Right cardiac atrium (tissue), 5 donors: ENCODE results near the gene PEAK1. TPM values are rescaled to one million over a fixed set of nuclear protein-coding genes. Genes with fewer than 3 reads are reported as not detected.
"Not testable (repeated sequence)": the region's sequence is repeated elsewhere in the genome, so short reads cannot be mapped to it uniquely, and the experiment has no call there.

Source experiments
- ATAC-seq, 2 donors: fragments of 200-7000 bp; cut with Tn5 transposase; one replicate each; pipeline versions ENCODE4 v1.8.0 to v1.9.1; 2020; ENCODE audit warnings: moderate library complexity in 2 of 2, mild to moderate bottlenecking in 1 of 2
- DNase-seq, 3 donors: peaks; one replicate each; pipeline ENCODE4 v3.0.0-alpha.2; 2020
- H3K27ac ChIP-seq: one replicate; pipeline ENCODE4 v1.5.1; 2013; ENCODE audit warnings: mild to moderate bottlenecking, low read length, control low read depth, moderate library complexity
- H3K27me3 ChIP-seq: one replicate; pipeline ENCODE4 v1.6.1; 2013; ENCODE audit not compliant: control insufficient read depth, insufficient read depth
- H3K4me1 ChIP-seq: one replicate; pipeline ENCODE4 v1.6.1; 2013; ENCODE audit warnings: low read length; ENCODE audit not compliant: control insufficient read depth, insufficient read depth
- H3K4me3 ChIP-seq: one replicate; pipeline ENCODE4 v1.5.1; 2013; ENCODE audit warnings: low read length, control low read depth
- H3K9me3 ChIP-seq: one replicate; pipeline ENCODE4 v1.6.1; 2013; ENCODE audit warnings: low read length; ENCODE audit not compliant: control insufficient read depth
- WGBS: extraction: QIAGEN DNeasy Blood & Tissue Kit; methylation state at CpG from one replicate; pipeline ENCODE4 v1.1.7; 2013; 5-methylcytosine and 5-hydroxymethylcytosine counted together
- intact Hi-C, 4 donors: fragments of 100-400 bp; cut with DNase I; formaldehyde crosslinking; loops; one replicate each; pipeline versions ENCODE4 v1.11.0 to v1.14.0; 2022 to 2023
- polyA plus RNA-seq: library from polyadenylated mRNA; stranded (reverse); fragments of 200-250 nt; gene quantifications from one replicate; pipeline ENCODE4 v1.2.3, GENCODE V29; 2013
- total RNA-seq, 4 donors: library from RNA; stranded (reverse); fragmentation: NEBNext Ultra II Directional; extraction: Animal tissue kit (Norgen Biotek cat#: 25700); gene quantifications; one replicate each; pipeline ENCODE4 v1.2.1, GENCODE V29; 2021
- donor health status: healthy with polysubstance abuse.
- donor health status: DM: no; HTN: yes; CAD: no.
- donor health status: DM: no; HTN: no; CAD: no.
- donor health status: DM: no; HTN: yes; CAD: no; lungs with severe emphysema.
- donor health status: DM: yes; HTN: yes; CAD: no.

The PEAK1 gene
- total and polyA plus RNA-seq, 5 donors = 13.8 to 97.3 (median 89.4) TPM

DNA sequence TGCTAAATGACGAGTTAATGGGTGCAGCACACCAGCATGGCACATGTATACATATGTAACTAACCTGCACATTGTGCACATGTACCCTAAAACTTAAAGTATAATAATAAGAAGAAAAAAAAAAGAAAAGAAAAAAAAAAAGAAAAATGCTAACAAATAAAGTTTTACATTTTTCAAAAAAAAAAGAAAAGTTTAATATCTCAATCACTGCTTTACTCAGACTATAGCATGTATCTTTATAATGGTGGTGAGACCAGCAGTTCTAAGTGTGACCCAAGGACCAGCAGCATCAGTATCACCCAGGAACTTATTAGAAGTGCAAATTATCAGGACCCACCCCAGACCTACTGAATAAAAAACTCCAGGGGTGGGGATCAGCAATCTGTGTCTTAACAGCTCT is 243.8 kb downstream of the PEAK1 start:
- DNase-seq, H3K27ac ChIP-seq, H3K4me3 ChIP-seq, H3K4me1 ChIP-seq, intact Hi-C loops, ATAC-seq, H3K9me3 ChIP-seq, H3K27me3 ChIP-seq: not testable (repeated sequence)
- WGBS = 100% methylated on average over 1 of the region's 1 CpG

DNA sequence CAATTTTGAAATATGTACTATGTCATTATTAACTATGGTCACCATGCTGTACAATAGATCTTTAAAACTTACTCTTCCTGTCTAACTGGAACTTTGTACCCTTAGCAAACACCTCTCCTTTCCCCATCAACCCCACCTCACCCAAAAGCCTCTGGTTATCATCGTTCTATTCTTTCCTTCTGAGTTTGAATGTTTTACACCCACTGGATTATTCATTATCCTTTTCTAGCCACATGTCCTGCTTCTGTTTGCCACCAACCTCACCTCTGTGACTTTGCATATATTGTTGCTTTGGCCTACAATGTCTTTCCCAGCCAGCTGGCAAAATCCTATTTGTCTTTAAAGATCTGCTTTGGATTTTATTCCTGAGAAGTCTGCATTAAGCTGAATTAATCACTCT is 246.4 kb downstream of the PEAK1 start:
- H3K27me3 ChIP-seq = no peaks in the 10 kb centered on the region
- intact Hi-C loops = no loop called here
- no peak overlapping the region for H3K27ac ChIP-seq
- DNase-seq (no peak), ATAC-seq (no peak)
- no peaks in the 10 kb centered on the region for H3K9me3 ChIP-seq
- no peak overlapping the region for H3K4me3 ChIP-seq
- WGBS = 78% methylated on average over 1 of the region's 1 CpG
- H3K4me1 ChIP-seq = no peaks in the 10 kb centered on the region

DNA sequence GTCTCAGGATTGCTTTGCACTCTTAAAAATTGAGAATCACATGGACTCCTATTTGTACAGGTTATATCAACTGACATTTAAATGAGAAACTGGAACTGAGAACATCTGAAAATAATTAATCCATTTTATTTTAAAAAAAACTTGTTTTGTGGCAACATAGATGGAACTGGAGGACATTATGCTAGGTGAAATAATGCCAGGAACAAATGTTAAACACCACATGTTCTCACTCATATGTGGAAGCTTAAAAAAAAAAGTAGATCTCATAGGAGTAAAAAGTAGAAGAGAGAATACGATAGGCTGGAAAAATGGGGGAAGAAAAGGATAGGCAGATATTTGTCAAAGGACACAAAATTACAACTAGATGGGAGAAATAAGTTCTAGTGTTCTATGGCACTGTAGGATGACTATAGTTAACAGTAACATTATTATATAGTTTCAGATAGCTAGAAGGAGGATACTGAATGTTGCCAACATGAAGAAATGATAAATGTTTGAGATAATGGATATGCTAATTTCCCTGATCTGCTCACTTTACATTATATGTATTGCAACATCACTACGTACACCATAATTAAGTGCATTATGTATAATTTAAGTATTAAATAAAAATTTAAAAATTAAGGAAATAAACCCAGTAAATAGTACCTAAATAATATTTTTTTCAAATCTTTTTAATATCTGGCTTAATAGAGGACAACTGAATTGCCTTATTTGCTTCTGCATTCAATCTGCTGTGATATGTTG is 248.5 kb downstream of the PEAK1 start:
- H3K27me3 ChIP-seq = no peaks in the 10 kb centered on the region
- DNase-seq (no peak), ATAC-seq (no peak)
- H3K4me1 ChIP-seq = no peaks in the 10 kb centered on the region
- no peak overlapping the region for H3K27ac ChIP-seq
- 91% methylated on average over 2 of the region's 2 CpGs for WGBS
- no peak overlapping the region for H3K4me3 ChIP-seq
- no peaks in the 10 kb centered on the region for H3K9me3 ChIP-seq
- intact Hi-C loops = no loop called here

DNA sequence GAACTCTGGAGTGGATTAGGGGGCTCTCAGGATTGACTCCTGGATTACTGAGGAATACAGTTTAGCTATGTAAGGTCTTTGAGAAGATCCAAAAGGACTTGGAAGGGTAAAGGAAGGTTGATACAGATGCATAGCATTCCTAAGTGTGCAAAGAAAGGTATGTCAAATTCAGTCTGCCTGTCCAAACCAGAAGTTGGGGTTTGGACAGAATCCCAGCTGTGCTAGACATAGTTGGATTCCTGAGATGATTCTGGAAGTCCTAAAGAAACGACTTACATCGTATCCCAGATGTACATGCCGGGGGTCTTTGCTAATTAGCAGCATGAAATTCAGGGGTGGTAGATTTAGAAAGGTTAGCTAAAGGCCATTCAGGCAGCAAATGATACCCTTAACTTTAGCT is 251.3 kb downstream of the PEAK1 start:
- H3K27me3 ChIP-seq = no peaks in the 10 kb centered on the region
- H3K4me1 ChIP-seq = no peaks in the 10 kb centered on the region
- DNase-seq (no peak), ATAC-seq (no peak)
- H3K27ac ChIP-seq = no peak overlapping the region
- intact Hi-C loops = no loop called here
- 75% methylated on average over 3 of the region's 3 CpGs for WGBS
- H3K4me3 ChIP-seq = no peak overlapping the region
- no peaks in the 10 kb centered on the region for H3K9me3 ChIP-seq

DNA sequence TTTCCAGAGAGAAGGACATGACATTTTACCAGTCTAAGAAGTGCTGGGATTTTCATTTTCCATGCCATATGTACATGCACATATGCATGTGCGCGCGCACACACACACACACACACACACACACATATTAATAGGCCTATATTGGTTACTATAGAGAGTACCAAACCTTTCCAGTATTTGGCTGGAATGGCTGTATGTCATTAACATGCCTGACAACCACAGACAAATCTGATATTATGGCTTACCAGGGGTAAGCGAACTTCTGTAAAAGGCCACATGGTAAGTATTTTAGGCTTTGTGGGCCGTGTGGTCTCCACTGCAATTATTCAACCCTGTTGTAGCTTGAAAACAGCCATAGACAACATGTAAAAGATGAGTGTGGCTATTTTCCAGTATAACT is 251.8 kb downstream of the PEAK1 start:
- no peak for DNase-seq
- Histone ChIP-seq H3K27me3 (no peaks in the 10 kb centered on the region), H3K4me3 (no peak overlapping the region), H3K27ac (no peak overlapping the region), H3K9me3 (no peaks in the 10 kb centered on the region), H3K4me1 (no peaks in the 10 kb centered on the region)
- intact Hi-C loops = no loop called here
- WGBS = 84% methylated on average over 5 of the region's 5 CpGs
- no peak for ATAC-seq

DNA sequence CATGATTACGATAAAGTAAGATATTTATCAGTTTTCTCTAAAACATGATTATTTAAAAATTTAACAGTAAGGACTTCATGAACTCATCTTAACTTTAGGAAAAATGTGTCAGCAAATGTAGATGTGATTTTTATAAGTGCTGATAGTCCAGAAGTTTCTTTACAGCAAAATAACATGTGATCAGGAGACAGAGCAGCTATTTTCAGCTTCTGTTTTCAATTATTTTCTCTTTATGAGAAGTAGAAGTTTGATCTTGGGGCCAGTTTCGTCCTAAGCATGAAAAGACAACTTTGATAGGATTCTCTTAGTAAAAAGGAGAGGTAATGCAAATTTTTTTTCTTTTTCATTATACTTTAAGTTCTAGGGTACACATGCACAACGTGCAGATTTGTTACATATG is 252.5 kb downstream of the PEAK1 start:
- 80% methylated on average over 3 of the region's 3 CpGs for whole genome bisulfite sequencing
- intact Hi-C loops = no loop called here

DNA sequence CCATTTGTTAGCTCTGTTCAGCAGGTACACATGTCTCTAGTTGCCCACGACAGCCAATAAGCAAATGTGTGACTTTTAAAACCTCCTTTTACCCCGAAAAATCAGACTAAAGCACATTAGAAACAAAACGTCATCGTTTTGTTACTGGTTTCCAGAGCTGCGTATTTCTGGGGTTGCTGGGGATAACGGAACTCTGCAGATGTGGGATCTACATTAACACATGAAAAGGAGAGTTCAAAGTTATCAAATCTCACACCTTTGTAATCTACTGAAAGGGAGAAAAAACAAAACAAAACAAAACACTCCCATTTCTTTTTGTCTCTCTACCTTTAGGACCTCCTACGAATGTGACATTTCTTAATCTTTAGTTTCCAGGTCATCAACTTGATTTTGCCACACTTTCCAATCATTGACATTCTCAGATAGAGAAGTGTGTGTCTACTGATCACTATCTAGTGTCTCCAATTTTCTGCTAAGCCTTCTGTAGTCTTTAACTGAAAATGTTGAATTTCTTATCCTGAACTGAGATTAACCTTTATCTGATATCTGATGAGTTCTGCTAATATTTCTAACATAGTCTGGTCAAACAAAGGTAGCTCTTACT is 256.0 kb downstream of the PEAK1 start:
- no peaks in the 10 kb centered on the region for H3K4me1 ChIP-seq
- H3K27ac ChIP-seq = no peak overlapping the region
- H3K9me3 ChIP-seq = no peaks in the 10 kb centered on the region
- intact Hi-C loops = no loop called here
- DNase-seq = no peak
- no peak for ATAC-seq
- no peak overlapping the region for H3K4me3 ChIP-seq
- WGBS = 83% methylated on average over 7 of the region's 7 CpGs
- no peaks in the 10 kb centered on the region for H3K27me3 ChIP-seq

More for the DNA sequence above, 252.5 kb downstream of the PEAK1 start:
- no peak overlapping the region for H3K4me3 ChIP-seq
- no peak overlapping the region for H3K27ac ChIP-seq
- no peaks in the 10 kb centered on the region for H3K4me1 ChIP-seq
- H3K9me3 ChIP-seq = no peaks in the 10 kb centered on the region
- H3K27me3 ChIP-seq = no peaks in the 10 kb centered on the region
- no peak for DNase-seq
- ATAC-seq = no peak

DNA sequence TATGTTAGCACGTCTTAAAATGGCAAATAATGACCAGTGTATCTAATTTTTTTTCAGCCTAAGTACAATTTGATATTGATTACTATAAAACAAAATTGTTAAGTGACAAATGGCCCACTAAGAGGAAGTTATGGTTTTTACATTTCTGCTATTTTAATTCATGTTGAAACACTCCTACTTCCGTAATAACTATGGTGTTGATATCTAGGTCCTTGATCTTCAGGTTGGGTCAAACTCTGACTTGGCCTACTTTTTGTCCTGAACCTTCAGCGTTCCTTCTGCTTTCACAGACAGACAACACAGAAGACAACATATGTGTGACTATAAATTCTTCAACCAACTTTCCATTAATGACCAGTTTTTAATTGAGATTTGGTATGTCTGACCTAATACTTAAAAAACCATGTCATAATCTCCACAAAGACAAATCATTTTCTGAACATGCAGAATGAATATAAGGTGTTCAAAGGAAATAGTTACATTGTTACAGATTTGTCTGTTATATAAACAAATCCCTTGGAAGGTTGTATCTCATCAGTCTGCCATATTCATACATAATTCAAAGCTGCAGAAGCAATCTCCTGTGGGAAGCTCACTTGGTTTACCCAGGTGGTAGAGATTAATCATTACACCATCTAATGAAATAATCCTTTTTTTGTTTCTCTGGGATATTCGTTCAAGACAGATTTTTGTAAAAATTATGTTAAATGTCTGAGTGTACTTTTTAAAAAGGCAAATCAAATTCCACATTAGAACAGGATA is 256.9 kb downstream of the PEAK1 start:
- Histone ChIP-seq H3K27me3 (no peaks in the 10 kb centered on the region), H3K4me1 (no peaks in the 10 kb centered on the region), H3K27ac (no peak overlapping the region), H3K4me3 (no peak overlapping the region), H3K9me3 (no peaks in the 10 kb centered on the region)
- intact Hi-C loops = no loop called here
- WGBS = 69% methylated on average over 4 of the region's 4 CpGs
- DNase-seq = no peak
- ATAC-seq = no peak

DNA sequence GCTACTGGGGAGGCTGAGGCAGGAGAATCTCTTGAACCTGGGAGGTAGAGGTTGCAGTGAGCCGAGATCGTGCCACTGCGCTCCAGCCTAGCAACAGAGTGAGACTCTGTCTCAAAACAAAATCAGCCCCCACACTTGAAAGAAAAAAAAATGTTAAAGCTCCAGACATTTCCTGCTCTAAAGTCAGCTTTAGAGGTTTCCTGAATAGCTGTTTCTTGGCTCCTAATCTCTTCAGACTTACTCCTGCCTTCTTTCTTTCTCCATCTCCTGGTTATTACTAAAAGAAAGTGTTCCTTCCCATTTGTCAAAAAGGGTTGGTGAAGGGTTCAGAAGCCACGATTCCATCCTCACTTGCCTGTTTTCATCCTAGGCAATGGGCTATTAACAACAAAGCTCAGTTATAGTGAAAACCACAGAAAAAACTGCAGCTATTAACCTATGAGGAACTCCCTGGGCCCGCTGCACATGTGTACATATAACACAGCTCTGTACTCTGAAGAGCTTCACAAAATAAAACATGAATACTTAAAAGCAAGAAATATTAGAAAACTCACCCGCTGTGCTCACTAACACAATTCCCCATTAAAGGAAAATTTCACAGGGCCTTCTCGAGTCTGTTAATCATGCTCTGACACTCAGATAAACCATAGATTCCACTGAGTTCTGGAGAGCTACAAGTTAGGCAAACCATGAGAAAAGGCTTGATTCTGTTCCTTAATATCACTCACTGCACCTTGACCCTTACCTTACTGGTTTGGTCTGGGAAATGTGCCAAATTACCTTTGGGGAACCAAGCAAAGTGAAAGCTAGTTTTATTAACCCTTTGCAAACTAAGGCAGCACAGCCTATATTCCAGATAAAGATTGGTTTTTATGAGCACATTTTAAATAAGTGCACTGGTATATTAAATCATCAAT is 259.1 kb downstream of the PEAK1 start:
- Histone ChIP-seq H3K9me3 (no peaks in the 10 kb centered on the region), H3K27me3 (no peaks in the 10 kb centered on the region), H3K27ac (no peak overlapping the region), H3K4me1 (no peaks in the 10 kb centered on the region), H3K4me3 (no peak overlapping the region)
- DNase-seq = no peak
- intact Hi-C loops = no loop called here
- ATAC-seq = peak in 1 of 2 donors; percentile 47
- 51% methylated on average over 7 of the region's 7 CpGs for WGBS

DNA sequence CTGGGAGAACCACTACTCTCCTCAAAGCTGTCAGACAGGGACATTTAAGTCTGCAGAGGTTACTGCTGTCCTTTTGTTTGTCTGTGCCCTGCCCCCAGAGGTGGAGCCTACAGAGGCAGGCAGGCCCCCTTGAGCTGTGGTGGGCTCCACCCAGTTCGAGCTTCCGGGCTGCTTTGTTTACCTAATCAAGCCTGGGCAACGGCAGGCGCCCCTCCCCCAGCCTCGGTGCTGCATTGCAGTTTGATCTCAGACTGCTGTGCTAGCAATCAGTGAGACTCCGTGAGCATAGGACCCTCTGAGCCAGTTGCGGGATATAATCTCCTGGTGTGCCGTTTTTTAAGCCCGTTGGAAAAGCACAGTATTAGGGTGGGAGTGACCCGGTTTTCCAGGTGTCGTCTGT is 263.9 kb downstream of the PEAK1 start:
- not testable (repeated sequence) for H3K9me3 ChIP-seq

More for the DNA sequence above, 263.9 kb downstream of the PEAK1 start:
- H3K27ac ChIP-seq, H3K27me3 ChIP-seq, DNase-seq, H3K4me1 ChIP-seq, intact Hi-C loops, ATAC-seq, H3K4me3 ChIP-seq: not testable (repeated sequence)
- 89% methylated on average over 11 of the region's 11 CpGs for WGBS
